Skin of body (tissue), 2 donors: ENCODE results near the gene YEATS2. TPM values are rescaled to one million over a fixed set of nuclear protein-coding genes. Genes with fewer than 3 reads are reported as not detected.
A peak's percentile ranks its signal among the peaks of the same experiment; 100 is the strongest.
"Not testable (repeated sequence)": the region's sequence is repeated elsewhere in the genome, so short reads cannot be mapped to it uniquely, and the experiment has no call there.

Experiments used
- DNase-seq: peaks from one replicate; lab custom pipeline; 2025; lab: John Stamatoyannopoulos, UW
- total RNA-seq: library from RNA; depleted of rRNA; stranded (reverse); fragments of >200 nt; gene quantifications from one replicate; pipeline ENCODE4 v1.2.3, GENCODE V29; 2014

YEATS2 gene
- total RNA-seq, 1 donor from 2014 or later: 29.5 TPM

DNA sequence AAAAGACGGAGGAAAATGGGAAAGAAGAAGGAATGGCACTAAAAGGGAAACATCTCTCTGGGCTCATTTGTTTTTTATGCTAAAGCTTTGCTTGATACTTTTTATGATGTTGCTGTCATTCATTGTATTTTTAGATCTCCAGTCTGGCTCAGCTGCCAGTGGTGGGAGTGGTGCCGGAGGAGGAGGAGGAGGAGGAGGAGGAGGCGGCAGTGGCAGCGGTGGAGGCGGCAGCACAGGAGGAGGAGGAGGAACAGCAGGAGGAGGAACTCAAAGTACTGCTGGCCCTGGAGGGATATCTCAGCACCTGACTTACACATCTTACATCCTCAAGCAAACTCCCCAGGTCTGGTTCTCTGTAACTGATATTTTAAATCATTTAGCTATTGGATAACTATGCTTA is 78.2 kb downstream of the YEATS2 start:
- no peak for DNase-seq

DNA sequence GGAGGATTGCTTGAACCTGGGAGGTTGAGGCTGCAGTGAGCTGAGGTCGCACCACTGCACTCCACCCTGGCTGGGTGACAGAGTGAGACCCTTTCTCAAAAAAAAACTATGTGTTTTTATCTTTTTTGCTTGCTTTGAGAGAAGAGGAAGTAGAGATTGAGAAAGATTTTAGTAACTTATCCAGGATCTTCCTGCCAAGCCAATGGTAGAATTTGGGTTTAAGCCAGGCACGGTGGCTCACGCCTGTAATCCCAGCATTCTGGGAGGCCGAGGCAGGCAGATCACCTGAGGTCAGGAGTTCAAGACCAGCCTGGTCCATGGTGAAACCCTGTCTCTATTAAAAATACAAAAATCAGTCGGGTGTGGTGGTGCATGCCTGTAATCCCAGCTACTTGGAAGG is 78.9 kb downstream of the YEATS2 start:
- not testable (repeated sequence) for DNase-seq

DNA sequence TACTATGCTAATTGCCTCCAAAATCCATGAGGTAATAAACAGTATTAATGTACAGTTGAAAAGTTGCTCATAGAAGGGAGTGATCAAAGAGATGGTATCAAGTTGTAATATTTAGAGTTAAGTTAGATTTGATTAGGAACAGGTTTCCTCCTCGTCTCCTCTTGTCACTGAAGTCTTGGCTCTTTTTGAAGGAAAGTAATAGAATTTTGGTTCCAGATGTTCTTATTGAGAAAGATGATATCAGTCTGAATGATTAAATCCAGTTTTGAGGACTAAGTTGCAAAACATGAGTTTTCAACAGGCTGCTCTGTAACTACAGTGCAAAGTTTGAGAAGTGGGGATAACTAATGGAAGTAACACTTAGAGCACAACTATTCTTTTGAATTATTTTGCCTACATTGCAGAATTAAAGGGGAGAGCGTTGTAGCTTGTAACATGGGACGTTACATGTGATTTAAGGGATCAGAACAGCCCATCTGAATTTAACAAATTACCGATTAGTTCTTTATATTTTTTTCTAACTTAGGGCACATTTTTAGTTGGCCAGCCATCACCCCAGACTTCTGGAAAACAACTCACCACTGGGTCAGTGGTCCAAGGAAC is 79.5 kb downstream of the YEATS2 start:
- peak; percentile 70 for DNase-seq

DNA sequence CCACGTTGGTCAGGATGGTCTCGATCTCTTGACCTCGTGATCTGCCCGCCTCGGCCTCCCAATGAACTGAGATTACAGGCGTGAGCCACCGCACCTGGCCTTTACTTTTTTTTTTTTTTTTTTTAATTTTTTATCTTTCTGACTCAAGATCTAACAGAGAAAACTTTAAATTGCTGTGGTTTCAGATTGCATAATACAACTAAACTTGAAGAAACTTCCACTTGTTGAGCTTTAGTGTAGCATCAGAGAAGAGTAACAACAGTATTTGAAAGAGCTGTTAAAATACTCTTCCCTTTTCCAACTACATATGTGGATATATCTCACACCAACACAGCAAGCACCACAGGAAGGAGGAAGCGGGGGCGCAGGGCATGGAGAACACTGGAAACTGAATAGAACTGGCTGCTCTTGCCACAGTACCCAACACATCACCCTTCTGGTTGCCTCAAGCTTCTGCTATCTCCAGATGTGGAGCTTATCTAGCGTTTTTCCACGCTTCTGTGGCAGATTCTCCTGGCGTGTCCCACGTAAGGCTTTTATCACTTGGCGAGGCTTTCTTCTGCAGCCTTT is 82.4 kb downstream of the YEATS2 start:
- DNase-seq: no peak

DNA sequence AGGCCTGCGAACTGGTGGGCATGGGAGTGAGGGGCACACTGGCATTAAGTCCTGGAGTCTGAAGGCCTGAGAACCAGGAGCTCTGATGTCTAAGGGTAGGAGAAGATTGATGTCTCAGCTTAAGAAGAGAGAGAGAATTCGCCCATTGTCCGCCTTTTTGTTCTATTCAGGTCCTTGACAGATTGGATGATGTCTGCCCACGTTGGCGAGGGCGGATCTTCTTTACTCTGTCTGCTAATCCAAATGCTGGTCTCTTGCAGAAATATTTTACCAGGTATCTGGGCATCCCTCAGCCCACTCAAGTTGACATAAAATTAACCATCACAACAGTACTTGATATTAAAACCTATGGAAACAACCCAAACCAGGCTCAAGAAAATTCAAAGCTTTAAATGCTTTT is 83.6 kb downstream of the YEATS2 start:
- no peak for DNase-seq

DNA sequence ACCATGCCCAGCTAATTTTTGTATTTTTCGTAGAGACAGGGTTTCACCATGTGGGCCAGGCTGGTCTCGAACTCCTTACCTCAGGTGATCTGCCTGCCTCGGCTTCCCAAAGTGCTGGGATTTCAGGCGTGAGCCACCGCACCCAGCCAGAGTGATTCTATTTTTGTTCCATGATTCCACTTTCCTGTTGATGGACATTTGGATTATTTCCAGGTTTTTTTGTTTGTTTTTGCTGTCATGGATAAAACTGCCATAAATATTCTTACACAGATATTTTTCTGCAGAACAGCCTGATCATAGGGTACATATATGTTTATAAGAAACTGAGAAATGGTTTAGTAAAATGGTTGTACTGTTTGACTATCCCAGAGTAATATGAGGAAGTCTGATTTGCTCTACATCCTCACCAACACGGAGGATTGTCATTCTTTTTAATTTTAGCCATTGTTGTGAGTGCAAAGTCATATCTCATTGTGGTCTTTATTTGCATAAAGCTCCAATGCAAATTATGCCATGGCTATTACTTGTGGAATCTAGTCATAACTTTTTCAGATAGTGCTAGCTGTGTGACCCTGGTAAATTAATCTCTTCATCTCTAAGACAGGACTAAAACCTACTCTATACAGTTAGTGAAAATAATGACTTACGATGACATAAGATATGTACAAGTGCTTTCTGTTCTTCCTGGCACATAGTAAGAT is 85.1 kb downstream of the YEATS2 start:
- no peak for DNase-seq

DNA sequence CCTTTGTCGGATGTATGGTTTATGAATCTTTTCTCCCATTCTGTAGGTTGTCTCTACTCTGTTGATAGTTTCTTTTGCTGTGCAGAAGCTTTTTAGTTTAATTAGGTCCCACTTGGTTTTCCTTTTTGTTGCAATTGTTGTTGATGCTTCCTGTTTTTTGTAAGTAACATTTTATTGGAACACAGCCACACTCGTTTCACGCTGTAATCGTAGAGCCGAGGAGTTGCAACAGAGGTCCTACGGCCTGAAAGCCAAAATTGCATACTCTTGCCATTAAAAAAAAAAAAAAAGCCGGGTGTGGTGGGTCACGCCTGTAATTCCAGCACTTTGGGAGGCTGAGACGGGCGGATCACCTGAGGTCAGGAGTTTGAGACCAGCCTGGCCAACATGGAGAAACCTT is 86.9 kb downstream of the YEATS2 start:
- not testable (repeated sequence) for DNase-seq

DNA sequence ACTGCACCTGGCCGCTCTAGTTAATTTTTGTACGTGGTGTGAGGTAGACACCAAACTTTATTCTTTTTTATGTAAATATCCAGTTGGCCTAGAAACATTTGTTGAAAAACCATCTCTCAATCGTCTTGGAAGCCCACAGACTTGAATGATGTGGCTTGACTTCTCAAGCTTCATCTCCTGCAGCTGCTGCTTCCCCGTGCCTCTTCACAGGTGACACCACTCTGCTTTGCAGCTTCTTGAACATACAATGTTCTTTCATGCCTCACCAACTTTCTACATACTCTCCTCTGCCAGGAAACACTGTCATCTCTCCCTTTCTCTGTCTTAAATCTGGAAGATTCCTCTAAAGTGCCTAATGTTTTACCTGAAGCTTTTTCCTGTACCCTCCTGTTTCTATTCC is 92.2 kb downstream of the YEATS2 start:
- DNase-seq: no peak

DNA sequence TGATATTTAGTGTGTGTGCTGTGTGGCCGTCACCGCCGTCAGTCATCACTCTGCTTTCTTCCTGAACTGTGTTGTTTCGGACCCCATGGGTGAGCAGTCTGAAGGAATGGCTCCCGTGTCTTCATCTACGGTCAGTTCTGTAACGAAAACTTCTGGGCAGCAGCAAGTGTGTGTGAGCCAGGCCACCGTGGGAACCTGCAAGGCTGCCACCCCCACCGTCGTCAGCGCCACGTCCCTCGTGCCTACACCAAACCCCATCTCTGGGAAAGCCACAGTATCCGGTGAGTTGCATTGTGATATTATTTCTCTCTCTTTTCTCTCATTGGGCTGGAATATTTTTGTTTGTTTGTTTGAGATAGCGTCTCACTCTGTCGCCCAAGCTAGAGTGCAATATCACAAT is 93.1 kb downstream of the YEATS2 start:
- DNase-seq: no peak

DNA sequence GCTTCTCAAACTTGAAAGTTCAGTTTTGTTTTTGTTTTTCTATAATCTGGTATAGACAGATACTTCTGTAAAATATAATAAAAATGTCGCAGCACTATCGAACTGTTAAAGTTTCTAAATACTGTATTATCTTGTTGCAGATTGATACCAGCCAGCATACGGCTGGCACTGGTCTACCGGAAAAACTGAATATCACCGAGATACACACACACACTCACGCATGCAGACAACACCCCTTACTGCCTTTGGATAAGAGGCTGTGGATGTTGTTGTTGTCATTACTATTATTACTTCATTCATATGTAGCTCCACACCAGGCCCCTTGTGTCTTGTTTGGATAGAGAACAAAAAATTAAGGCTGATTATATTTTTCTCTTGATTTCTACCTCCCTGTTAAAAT is 95.4 kb downstream of the YEATS2 start:
- DNase-seq: no peak

DNA sequence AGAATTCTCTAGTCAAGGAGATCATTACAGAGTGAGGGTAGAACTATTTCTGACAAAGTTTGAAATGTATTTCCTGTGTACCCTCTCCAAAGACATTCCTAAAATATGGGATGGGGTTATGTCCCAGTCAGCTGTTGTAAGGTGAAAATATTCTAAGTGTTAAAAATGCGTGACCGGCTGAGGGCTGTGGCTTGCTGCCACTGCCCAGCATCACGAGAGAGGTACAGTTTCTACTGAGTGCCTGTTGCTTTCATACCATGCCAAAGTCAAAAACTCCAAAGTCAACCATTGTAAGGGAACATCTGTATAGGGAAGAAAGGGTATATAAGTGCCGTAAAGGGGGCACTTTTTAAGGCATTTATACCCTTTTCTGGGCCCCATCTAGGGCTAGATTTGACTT is 96.9 kb downstream of the YEATS2 start:
- DNase-seq: no peak

DNA sequence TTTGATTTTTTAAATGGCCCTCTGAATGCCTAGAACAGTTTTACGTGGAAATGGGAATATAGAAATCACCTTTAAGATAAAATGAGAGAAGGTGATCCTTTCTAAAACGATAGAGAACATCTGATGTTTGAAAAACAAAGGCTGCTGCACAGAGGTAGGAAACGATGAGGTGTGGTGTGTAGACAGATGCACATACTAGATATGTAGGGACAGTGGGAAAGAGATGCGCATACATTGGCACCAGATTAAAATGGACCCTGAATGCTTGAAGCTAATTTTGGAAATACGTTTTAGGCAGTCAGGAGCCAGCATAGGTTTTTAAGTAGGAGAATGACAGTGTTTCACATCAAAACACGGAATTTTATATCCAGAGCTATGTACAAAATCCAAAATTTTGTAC is 98.8 kb downstream of the YEATS2 start:
- no peak for DNase-seq

DNA sequence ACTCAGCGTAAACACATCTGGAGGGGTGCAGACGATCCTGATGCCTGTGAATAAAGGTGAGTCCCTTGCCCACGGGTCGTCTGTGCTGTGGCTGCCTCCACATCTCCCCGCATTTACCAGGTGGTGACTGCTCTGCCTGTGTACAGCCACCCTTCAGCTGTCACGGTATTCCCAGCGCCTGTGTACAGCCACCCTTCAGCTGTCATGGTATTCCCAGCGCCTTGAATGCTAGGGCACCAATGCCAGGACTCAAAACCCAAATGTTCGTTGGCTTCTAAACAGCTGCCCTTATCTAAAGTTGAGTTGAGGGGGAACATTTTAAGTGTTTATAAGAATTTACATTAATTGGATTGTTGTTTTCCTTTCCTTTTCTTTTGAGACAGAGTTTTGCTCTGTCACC is 100.4 kb downstream of the YEATS2 start:
- DNase-seq: no peak

DNA sequence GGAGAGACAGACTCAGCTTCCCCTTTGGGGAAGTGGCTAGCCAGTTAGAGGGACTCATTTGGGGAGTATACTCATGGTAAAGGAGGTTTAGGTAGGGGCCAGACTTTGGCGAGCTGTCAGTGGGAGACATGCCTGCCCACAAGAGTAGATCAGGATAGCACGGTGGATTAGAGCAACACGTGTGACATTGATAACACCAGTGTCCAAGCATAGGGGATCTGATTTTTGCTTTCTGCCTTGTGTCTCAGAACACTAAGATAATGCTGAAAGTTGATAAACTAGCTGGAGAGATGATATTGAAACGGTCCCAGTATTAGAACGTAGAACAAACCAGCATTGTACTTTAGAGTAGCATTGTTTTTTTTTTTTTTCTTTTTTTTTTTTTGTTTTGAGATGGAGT is 101.9 kb downstream of the YEATS2 start:
- DNase-seq: no peak

DNA sequence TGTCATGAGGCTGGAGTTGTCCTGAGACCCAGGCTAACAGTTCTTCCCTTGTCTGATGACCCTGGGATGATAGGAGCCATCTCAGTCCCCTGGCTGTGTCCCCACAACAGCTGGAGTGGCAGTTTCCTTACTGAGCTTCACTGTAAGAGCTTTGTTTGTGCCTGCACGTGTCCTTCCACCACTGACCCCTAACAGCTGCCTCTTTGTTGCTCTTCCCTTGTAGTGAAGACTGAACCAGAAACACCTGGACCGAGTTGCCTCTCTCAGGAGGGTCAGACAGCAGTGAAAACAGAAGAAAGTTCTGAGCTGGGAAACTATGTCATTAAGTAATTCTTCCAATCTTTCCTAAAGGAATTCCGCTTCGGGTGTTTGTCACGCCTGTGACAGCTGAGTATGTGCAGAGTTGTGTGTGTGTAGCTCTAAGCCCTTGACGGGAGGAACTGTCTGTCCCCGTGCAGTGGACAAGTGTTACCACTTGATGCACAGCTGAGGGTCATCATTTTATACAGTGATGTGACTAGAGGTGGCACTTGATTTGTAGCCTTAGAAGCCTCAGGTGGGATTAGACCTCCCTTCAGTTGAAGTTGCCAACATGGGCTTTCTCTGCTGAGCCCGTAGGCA is 102.8 kb downstream of the YEATS2 start:
- no peak for DNase-seq

DNA sequence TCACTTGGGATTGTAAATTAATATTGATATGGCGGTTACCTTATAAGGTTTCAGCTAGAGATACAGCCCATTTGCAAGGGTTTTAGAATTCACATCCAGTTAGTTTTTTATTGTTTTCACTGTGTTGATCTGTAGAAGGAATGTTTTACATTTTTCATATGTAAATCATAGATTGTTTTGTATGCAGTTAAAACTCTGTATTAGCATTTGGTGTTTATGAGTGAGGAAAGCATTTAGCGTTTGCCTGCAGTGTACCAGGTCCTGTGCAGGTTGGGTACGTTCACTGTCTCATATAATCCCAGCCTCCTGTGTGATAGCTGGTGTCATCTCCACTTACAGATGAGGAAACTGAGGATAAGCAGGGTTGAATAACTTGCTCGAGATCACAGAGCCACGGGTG is 104.0 kb downstream of the YEATS2 start:
- no peak for DNase-seq

DNA sequence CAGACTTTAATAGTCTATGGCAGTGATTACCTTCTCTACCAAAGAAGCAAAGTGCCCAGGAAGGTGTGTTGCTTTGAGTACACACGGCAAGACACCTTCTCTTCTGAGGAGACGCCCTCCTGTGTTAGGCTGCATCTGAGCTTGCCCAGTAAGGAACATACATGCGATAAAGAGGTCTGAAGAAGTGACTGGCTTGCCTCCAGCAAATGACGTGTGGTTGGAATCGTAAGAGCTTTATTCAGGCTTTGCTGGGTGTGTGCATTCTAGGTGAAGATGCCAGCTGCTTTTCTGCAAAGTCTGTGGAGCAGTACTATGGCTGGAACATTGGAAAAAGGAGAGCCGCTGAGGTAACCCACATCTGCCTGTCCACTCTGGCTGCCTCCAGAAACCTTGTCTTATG is 105.4 kb downstream of the YEATS2 start:
- no peak for DNase-seq

DNA sequence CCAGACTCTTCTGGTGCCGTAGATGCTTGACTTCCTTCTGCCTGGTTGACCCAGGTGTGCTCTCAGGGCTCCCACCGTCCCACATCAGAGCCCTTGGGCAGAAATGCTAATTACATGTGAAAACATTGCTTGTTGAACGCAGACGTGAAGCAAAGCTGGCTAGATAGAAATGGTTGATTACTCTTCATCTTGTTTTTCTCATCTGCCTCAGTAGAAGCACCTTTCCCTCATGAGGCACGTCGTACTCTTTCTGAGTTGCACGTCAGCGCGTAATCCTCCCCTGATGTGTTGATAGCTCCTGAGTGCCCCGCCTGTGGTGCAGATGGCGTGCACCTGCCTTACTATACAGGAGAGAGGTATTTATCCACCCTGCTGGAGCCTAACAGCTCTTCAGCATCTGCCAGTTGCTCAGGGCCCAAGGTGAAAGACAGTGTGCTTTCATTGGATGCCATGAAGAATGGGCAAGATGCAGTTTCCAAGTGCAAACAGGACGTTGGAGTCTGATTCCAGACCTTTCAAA is 109.7 kb downstream of the YEATS2 start:
- DNase-seq: no peak

DNA sequence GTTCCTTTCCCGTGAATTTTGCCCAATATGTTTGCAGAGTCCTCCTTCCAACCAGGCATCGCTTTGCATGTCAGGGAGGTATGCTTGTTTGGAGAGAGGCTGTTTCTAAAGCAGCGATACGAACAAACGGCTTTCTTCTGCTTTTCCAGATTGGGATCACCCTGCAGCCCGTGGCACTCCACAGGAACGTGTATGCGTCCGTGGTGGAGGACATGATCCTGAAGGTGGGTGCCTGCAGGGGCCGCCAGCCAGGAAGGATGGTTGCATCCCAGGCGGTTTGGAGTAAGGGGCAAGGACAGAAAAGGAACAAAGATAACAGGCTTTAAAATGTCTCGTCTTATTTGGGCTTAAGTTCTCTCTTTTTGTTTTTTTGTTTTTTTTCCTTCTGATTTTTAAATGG is 110.3 kb downstream of the YEATS2 start:
- no peak for DNase-seq

DNA sequence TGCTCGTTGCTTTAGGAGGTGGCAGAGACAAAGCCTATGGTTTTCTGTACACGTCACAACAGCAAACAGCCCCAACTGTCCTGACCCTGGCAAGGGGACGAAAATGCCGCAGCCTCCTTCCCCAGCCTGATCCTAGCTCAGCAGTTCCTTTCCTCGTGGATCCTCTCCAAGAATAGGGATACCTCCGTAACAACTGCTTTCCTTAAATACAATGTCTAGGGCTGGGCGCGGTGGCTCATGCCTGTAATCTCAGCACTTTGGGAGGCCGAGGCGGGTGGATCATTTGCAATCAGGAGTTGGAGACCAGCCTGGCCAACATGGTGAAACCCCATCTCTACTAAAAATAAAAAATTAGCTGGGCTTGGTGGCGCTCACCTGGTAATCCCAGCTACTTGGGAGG is 110.8 kb downstream of the YEATS2 start:
- DNase-seq: no peak

DNA sequence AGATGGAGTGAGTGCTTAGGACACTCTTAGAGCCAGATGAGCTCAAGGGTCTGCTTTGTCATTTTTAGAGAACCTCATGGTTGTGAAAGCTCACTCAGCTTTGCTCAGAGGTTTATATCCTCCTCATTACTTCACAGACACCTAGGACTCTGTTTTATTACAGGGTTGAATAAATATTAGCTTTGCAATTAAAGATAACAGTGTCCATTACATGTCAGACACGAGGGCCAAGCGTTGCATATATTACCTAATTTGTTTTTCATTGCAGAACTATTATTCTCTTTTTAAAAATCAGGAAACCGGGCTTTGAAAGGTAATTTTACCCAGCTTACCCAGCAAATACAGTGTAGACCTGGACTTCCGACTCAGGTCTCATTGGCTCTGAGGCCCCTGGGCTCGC is 111.7 kb downstream of the YEATS2 start:
- no peak for DNase-seq
